SK-N-SH (cell line): Measurements from ENCODE around the gene C3orf33.

Experiments used
- CTCF ChIP-seq: fragments of 200-600 bp; sonication (generic); IDR thresholded peaks from 2 replicates; pipeline ENCODE4 v1.6.1; 2017; ENCODE audit warnings: antibody characterized with exemption, mild to moderate bottlenecking, moderate library complexity
- GATA2 ChIP-seq: sonication (generic); formaldehyde crosslinking; IDR thresholded peaks from 2 replicates; pipeline ENCODE4 v1.5.0; 2020; ENCODE audit warnings: mild to moderate bottlenecking, missing genetic modification reagents
- POLR2AphosphoS5 ChIP-seq: IDR thresholded peaks from 2 replicates; pipeline ENCODE4 v1.6.1; 2012; ENCODE audit warnings: low read depth, low read length
- RCOR1 ChIP-seq: fragments of 150-350 bp; IDR thresholded peaks from 2 replicates; pipeline ENCODE4 v1.6.1; 2017; ENCODE audit warnings: antibody characterized with exemption, low read length
- RFX5 ChIP-seq: IDR thresholded peaks from 2 replicates; pipeline ENCODE4 v1.6.1; 2012; ENCODE audit warnings: mild to moderate bottlenecking, improper control_type of control experiment, low read length
- TF ChIP-seq, protein P1 (sequence below): fragments of 150-350 bp; IDR thresholded peaks from 2 replicates; pipeline ENCODE4 v1.6.1; 2017; ENCODE audit warnings: antibody characterized with exemption, low read length, low read depth, borderline replicate concordance
- TF ChIP-seq, protein P2 (sequence below): IDR thresholded peaks from 2 replicates; pipeline ENCODE4 v1.6.1; 2012; ENCODE audit warnings: mild to moderate bottlenecking, low read depth, low read length, moderate library complexity

- no peak for TF ChIP-seq RFX5
- TF ChIP-seq, protein P1, sequence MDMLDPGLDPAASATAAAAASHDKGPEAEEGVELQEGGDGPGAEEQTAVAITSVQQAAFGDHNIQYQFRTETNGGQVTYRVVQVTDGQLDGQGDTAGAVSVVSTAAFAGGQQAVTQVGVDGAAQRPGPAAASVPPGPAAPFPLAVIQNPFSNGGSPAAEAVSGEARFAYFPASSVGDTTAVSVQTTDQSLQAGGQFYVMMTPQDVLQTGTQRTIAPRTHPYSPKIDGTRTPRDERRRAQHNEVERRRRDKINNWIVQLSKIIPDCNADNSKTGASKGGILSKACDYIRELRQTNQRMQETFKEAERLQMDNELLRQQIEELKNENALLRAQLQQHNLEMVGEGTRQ = no peak
- TF ChIP-seq, protein P2, sequence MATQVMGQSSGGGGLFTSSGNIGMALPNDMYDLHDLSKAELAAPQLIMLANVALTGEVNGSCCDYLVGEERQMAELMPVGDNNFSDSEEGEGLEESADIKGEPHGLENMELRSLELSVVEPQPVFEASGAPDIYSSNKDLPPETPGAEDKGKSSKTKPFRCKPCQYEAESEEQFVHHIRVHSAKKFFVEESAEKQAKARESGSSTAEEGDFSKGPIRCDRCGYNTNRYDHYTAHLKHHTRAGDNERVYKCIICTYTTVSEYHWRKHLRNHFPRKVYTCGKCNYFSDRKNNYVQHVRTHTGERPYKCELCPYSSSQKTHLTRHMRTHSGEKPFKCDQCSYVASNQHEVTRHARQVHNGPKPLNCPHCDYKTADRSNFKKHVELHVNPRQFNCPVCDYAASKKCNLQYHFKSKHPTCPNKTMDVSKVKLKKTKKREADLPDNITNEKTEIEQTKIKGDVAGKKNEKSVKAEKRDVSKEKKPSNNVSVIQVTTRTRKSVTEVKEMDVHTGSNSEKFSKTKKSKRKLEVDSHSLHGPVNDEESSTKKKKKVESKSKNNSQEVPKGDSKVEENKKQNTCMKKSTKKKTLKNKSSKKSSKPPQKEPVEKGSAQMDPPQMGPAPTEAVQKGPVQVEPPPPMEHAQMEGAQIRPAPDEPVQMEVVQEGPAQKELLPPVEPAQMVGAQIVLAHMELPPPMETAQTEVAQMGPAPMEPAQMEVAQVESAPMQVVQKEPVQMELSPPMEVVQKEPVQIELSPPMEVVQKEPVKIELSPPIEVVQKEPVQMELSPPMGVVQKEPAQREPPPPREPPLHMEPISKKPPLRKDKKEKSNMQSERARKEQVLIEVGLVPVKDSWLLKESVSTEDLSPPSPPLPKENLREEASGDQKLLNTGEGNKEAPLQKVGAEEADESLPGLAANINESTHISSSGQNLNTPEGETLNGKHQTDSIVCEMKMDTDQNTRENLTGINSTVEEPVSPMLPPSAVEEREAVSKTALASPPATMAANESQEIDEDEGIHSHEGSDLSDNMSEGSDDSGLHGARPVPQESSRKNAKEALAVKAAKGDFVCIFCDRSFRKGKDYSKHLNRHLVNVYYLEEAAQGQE = no peak
- TF ChIP-seq CTCF = no peak
- no peak for TF ChIP-seq GATA2
- TF ChIP-seq POLR2AphosphoS5 = no peak
- TF ChIP-seq RCOR1 = no peak
Measured at GRCh38 chr3:155785662-155786295, 20.3 kb downstream of the C3orf33 start.
